Peyer's patch (tissue), 4 donors: ENCODE results near the gene CCDC74A. TPM values are rescaled to one million over a fixed set of nuclear protein-coding genes. Genes with fewer than 3 reads are reported as not detected.
"Not testable (repeated sequence)": the region's sequence is repeated elsewhere in the genome, so short reads cannot be mapped to it uniquely, and the experiment has no call there.

Experiments
- DNase-seq, 3 donors: peaks; one replicate each; pipeline ENCODE4 v3.0.0-alpha.2; 2017 to 2019
- H3K27ac ChIP-seq, 4 donors: fragments of 200-600 bp; sonication (generic); one replicate each; pipeline ENCODE4 v1.5.1; 2016 to 2019
- H3K27me3 ChIP-seq, 2 donors: fragments of 200-600 bp; sonication (generic); one replicate each; pipeline ENCODE4 v1.5.1; 2019
- H3K36me3 ChIP-seq, 3 donors: fragments of 200-600 bp; sonication (generic); one replicate each; pipeline ENCODE4 v1.5.1; 2016 to 2019
- H3K4me1 ChIP-seq, 4 donors: fragments of 200-600 bp; sonication (generic); one replicate each; pipeline ENCODE4 v1.5.1; 2016 to 2019
- H3K4me3 ChIP-seq, 4 donors: fragments of 200-600 bp; sonication (generic); 1 replicate in 3 of 4; 2 replicates in 1 of 4; pipeline ENCODE4 v1.5.1; 2016 to 2019; ENCODE audit warnings: mild to moderate bottlenecking in 1 of 4
- H3K9me3 ChIP-seq, 4 donors: fragments of 200-600 bp; sonication (generic); one replicate each; pipeline ENCODE4 v1.5.1; 2016 to 2019; ENCODE audit warnings: mild to moderate bottlenecking in 1 of 4
- POLR2A ChIP-seq, 2 donors: fragments of 450-650 bp; IDR thresholded peaks; one replicate each; pipeline ENCODE4 v1.5.1; 2017; ENCODE audit warnings: antibody characterized with exemption in 2 of 2, mild to moderate bottlenecking in 2 of 2, moderate library complexity in 2 of 2
- total RNA-seq, 4 donors: library from RNA; depleted of rRNA; stranded (reverse); fragments of >200 nt; gene quantifications; one replicate each; pipeline ENCODE4 v1.1.0, GENCODE V29; 2016
- TF ChIP-seq, protein P1 (sequence below), 6 experiments: fragments of 450-650 bp in 4 of 6; fragments of 200-600 bp in 2 of 6; sonication (generic) in 1 of 6; IDR thresholded peaks; one replicate each; pipeline ENCODE4 v1.5.1; 2017 to 2019; ENCODE audit warnings: antibody characterized with exemption in 6 of 6, mild to moderate bottlenecking in 3 of 6, moderate library complexity in 1 of 6

The CCDC74A gene
- total RNA-seq, 4 donors from 2014 or later: 1.6 TPM; not detected in 3

GRCh38 chr2:131552871-131553270 is 25.2 kb downstream of the CCDC74A start:
- DNase-seq: no peak
- H3K36me3 ChIP-seq: no peaks in the 10 kb centered on the region
- TF ChIP-seq POLR2A (IDR thresholded peaks at IDR 0.05): no peak
- TF ChIP-seq, protein P1, sequence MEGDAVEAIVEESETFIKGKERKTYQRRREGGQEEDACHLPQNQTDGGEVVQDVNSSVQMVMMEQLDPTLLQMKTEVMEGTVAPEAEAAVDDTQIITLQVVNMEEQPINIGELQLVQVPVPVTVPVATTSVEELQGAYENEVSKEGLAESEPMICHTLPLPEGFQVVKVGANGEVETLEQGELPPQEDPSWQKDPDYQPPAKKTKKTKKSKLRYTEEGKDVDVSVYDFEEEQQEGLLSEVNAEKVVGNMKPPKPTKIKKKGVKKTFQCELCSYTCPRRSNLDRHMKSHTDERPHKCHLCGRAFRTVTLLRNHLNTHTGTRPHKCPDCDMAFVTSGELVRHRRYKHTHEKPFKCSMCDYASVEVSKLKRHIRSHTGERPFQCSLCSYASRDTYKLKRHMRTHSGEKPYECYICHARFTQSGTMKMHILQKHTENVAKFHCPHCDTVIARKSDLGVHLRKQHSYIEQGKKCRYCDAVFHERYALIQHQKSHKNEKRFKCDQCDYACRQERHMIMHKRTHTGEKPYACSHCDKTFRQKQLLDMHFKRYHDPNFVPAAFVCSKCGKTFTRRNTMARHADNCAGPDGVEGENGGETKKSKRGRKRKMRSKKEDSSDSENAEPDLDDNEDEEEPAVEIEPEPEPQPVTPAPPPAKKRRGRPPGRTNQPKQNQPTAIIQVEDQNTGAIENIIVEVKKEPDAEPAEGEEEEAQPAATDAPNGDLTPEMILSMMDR (IDR thresholded peaks at IDR 0.05): no peak
- no peaks in the 10 kb centered on the region for H3K9me3 ChIP-seq
- no peak overlapping the region for H3K27ac ChIP-seq
- no peaks in the 10 kb centered on the region for H3K27me3 ChIP-seq
- no peak overlapping the region for H3K4me3 ChIP-seq
- H3K4me1 ChIP-seq: no peaks in the 10 kb centered on the region

- no peak for DNase-seq
- Histone ChIP-seq H3K27me3 (no peaks in the 10 kb centered on the region), H3K36me3 (no peaks in the 10 kb centered on the region)
Measured at GRCh38 chr2:131556998-131557397, 29.3 kb downstream of the CCDC74A start.

GRCh38 chr2:131557558-131558321 is 30.1 kb downstream of the CCDC74A start:
- H3K36me3 ChIP-seq: no peaks in the 10 kb centered on the region
- H3K4me3 ChIP-seq: no peak overlapping the region
- H3K4me1 ChIP-seq: no peaks in the 10 kb centered on the region
- no peaks in the 10 kb centered on the region for H3K27me3 ChIP-seq
- no peaks in the 10 kb centered on the region for H3K9me3 ChIP-seq
- no peak overlapping the region for H3K27ac ChIP-seq
- TF ChIP-seq, protein P1 (IDR thresholded peaks at IDR 0.05): no peak
- no peak for TF ChIP-seq POLR2A (IDR thresholded peaks at IDR 0.05)
- DNase-seq: no peak

More at GRCh38 chr2:131556998-131557397, 29.3 kb downstream of the CCDC74A start:
- Histone ChIP-seq H3K27ac (no peak overlapping the region), H3K4me3 (no peak overlapping the region), H3K9me3 (no peaks in the 10 kb centered on the region), H3K4me1 (no peaks in the 10 kb centered on the region)
- TF ChIP-seq, protein P1 (IDR thresholded peaks at IDR 0.05): no peak
- no peak for TF ChIP-seq POLR2A (IDR thresholded peaks at IDR 0.05)

GRCh38 chr2:131566371-131566770 is 38.7 kb downstream of the CCDC74A start:
- no peak for DNase-seq
- no peaks in the 10 kb centered on the region for H3K9me3 ChIP-seq

GRCh38 chr2:131567891-131568290 is 40.2 kb downstream of the CCDC74A start:
- no peak overlapping the region for H3K4me3 ChIP-seq
- H3K27me3 ChIP-seq: no peaks in the 10 kb centered on the region
- H3K9me3 ChIP-seq: no peaks in the 10 kb centered on the region
- no peak for DNase-seq
- no peak for TF ChIP-seq POLR2A (IDR thresholded peaks at IDR 0.05)
- TF ChIP-seq, protein P1 (IDR thresholded peaks at IDR 0.05): no peak
- no peaks in the 10 kb centered on the region for H3K4me1 ChIP-seq
- no peak overlapping the region for H3K27ac ChIP-seq
- H3K36me3 ChIP-seq: no peaks in the 10 kb centered on the region

More at GRCh38 chr2:131566371-131566770, 38.7 kb downstream of the CCDC74A start:
- Histone ChIP-seq H3K4me1 (no peaks in the 10 kb centered on the region), H3K27ac (no peak overlapping the region), H3K27me3 (no peaks in the 10 kb centered on the region), H3K36me3 (no peaks in the 10 kb centered on the region), H3K4me3 (no peak overlapping the region)
- TF ChIP-seq POLR2A (IDR thresholded peaks at IDR 0.05): no peak
- TF ChIP-seq, protein P1 (IDR thresholded peaks at IDR 0.05): no peak

DNA sequence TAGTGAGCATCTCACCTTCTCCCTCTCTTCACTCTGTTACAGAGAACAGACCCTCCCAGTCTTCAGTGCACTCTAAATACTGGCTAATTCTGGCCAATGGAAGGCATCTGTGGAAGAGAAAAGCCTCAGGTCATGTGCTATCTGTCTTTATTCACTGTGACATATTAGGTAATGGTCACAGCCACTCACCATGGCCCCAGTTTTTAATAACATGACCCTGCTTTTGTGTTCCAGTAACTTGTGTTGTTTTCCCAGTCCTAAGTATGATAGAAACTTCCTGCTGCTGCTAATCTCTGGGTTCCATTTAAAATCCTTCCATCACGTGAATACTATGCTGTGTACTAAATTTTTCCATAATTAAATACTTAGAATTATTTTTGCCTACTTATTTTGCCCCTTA is 40.7 kb downstream of the CCDC74A start:
- H3K36me3 ChIP-seq, H3K4me3 ChIP-seq, H3K27me3 ChIP-seq, H3K27ac ChIP-seq, DNase-seq, H3K4me1 ChIP-seq, H3K9me3 ChIP-seq: not testable (repeated sequence)
